HepG2 (cell line): Measurements from ENCODE around the gene CYP27B1. TPM values are rescaled to one million over a fixed set of nuclear protein-coding genes. Genes with fewer than 3 reads are reported as not detected.

Experiments
- ATAC-seq: fragments of 200-7000 bp; cut with Tn5 transposase; 3 replicates; pipeline ENCODE4 v1.9.1; 2020; ENCODE audit warnings: mild to moderate bottlenecking, moderate library complexity
- BruUV-seq: library from RNA; stranded (reverse); fragments of 400-500 nt; replicated peaks from 2 replicates; lab custom pipeline; 2021; lab: Mats Ljungman, UMichigan
- CTCF ChIA-PET: fragments of 300-600 bp; formaldehyde crosslinking; extraction: SDS; loops from one replicate; lab custom pipeline; 2021; ENCODE audit warnings: low total read pairs, inconsistent platforms, low intra/inter-chr PET ratio; lab: Yijun Ruan, JAX
- POLR2A ChIA-PET: fragments of 350-600 bp; sonication (Branson Sonifier 250); formaldehyde crosslinking; loops from one replicate; lab custom pipeline; 2020; ENCODE audit warnings: antibody characterized with exemption, inconsistent platforms; lab: Yijun Ruan, JAX
- DNase-seq: peaks from one replicate; pipeline ENCODE4 v3.0.0-alpha.2; 2015; ENCODE audit warnings: low spot score
- FAIRE-seq: peaks from 3 replicates; lab custom pipeline; 2011; peaks lifted over from hg19 to GRCh38; lab: Jason Lieb, UNC
- H2AFZ ChIP-seq: one replicate; pipeline ENCODE4 v1.6.1; 2011; ENCODE audit warnings: low read length, inconsistent platforms
- H3K27ac ChIP-seq: fragments of 300-600 bp; 3 replicates; pipeline ENCODE4 v1.8.0; 2011; ENCODE audit warnings: mixed run types, mild to moderate bottlenecking, mixed read lengths, low read length, inconsistent platforms; ENCODE audit not compliant: insufficient read depth; ENCODE audit errors: extremely low read length
- H3K27me3 ChIP-seq, 2 experiments: fragments of 200-600 bp in 1 of 2; 2 replicates in 1 of 2; 3 replicates in 1 of 2; pipeline versions ENCODE4 v1.6.0 to v1.8.0; 2011; ENCODE audit warnings: low read length in 2 of 2, mild to moderate bottlenecking in 2 of 2, moderate library complexity in 2 of 2, inconsistent platforms in 1 of 2; ENCODE audit not compliant: insufficient read depth in 2 of 2, control insufficient read depth in 1 of 2
- H3K36me3 ChIP-seq, 2 experiments: fragments of 200-600 bp in 1 of 2; replicated peaks in 1 of 2; 2 replicates in 1 of 2; 3 replicates in 1 of 2; pipeline versions ENCODE4 v1.5.1 to v1.8.0; 2011; ENCODE audit warnings: low read length in 2 of 2, inconsistent platforms in 1 of 2; ENCODE audit not compliant: insufficient read depth in 2 of 2, control insufficient read depth in 1 of 2
- H3K4me1 ChIP-seq: 2 replicates; pipeline ENCODE4 v1.5.1; 2012; ENCODE audit warnings: low read length, inconsistent platforms; ENCODE audit not compliant: insufficient read depth
- H3K4me2 ChIP-seq: 2 replicates; pipeline ENCODE4 v1.6.0; 2011; ENCODE audit warnings: low read depth, low read length, inconsistent platforms
- H3K4me3 ChIP-seq, 3 experiments: fragments of 200-600 bp in 1 of 3; sonication (generic), shearing (Covaris generic) in 1 of 3; replicated peaks in 1 of 3; 2 replicates each; pipeline ENCODE4 v1.5.1; 2011 to 2016; ENCODE audit warnings: low read length in 3 of 3, inconsistent platforms in 2 of 3, low read depth in 2 of 3, mild to moderate bottlenecking in 2 of 3, control low read depth in 1 of 3, mixed read lengths in 1 of 3; ENCODE audit not compliant: insufficient read depth in 1 of 3
- H3K79me2 ChIP-seq: one replicate; pipeline ENCODE4 v1.6.1; 2011; ENCODE audit warnings: low read length, inconsistent platforms; ENCODE audit not compliant: insufficient read depth
- H3K9ac ChIP-seq: 2 replicates; pipeline ENCODE4 v1.6.0; 2011; ENCODE audit warnings: mild to moderate bottlenecking, low read depth, low read length, inconsistent platforms; ENCODE audit not compliant: insufficient read depth
- H3K9me3 ChIP-seq: 2 replicates; pipeline ENCODE4 v1.5.1; 2012; ENCODE audit warnings: mild to moderate bottlenecking, low read length
- H4K20me1 ChIP-seq: 2 replicates; pipeline ENCODE4 v1.6.0; 2011; ENCODE audit warnings: inconsistent platforms, mild to moderate bottlenecking, low read length, moderate library complexity; ENCODE audit not compliant: insufficient read depth
- AKAP8 ChIP-seq: sonication (generic); formaldehyde crosslinking; IDR thresholded peaks from 2 replicates; pipeline ENCODE4 v1.5.1; 2020; ENCODE audit warnings: mild to moderate bottlenecking, missing genetic modification reagents
- ARNT ChIP-seq: fragments of 450-650 bp; IDR thresholded peaks from 2 replicates; pipeline ENCODE4 v1.6.1; 2017
- GABPB1 ChIP-seq: IDR thresholded peaks from 2 replicates; pipeline ENCODE4 v1.6.1; 2016; ENCODE audit warnings: mild to moderate bottlenecking, missing genetic modification reagents, moderate library complexity, missing compliant biosample characterization
- GTF3A ChIP-seq: sonication (generic); formaldehyde crosslinking; conservative IDR thresholded peaks from 2 replicates; pipeline ENCODE4 v1.4.0; 2020; ENCODE audit warnings: mild to moderate bottlenecking, missing genetic modification reagents
- HOXD1 ChIP-seq: sonication (generic); formaldehyde crosslinking; IDR thresholded peaks from 2 replicates; pipeline ENCODE4 v1.5.0; 2020; ENCODE audit warnings: missing genetic modification reagents
- KDM5B ChIP-seq: sonication (generic); formaldehyde crosslinking; IDR thresholded peaks from 2 replicates; pipeline ENCODE4 v1.4.0; 2020; ENCODE audit warnings: missing genetic modification reagents, mild to moderate bottlenecking, borderline replicate concordance
- KMT2A ChIP-seq: sonication (generic); formaldehyde crosslinking; IDR thresholded peaks from 2 replicates; pipeline ENCODE4 v1.4.0; 2020; ENCODE audit warnings: missing genetic modification reagents
- MBNL3 ChIP-seq: fragments of 250-450 bp; sonication (Bioruptor Pico); conservative IDR thresholded peaks from 2 replicates; pipeline ENCODE4 v1.8.0; 2022; ENCODE audit warnings: mild to moderate bottlenecking, inconsistent platforms
- MXD4 ChIP-seq: IDR thresholded peaks from 2 replicates; pipeline ENCODE4 v1.6.1; 2016; ENCODE audit warnings: mild to moderate bottlenecking, missing biosample characterization, missing genetic modification reagents
- PITX1 ChIP-seq: sonication (generic); formaldehyde crosslinking; IDR thresholded peaks from 2 replicates; pipeline ENCODE4 v1.5.1; 2020; ENCODE audit warnings: mild to moderate bottlenecking, missing genetic modification reagents
- REPIN1 ChIP-seq: sonication (generic); formaldehyde crosslinking; IDR thresholded peaks from 2 replicates; pipeline ENCODE4 v1.8.0; 2022; ENCODE audit warnings: missing genetic modification reagents, low read depth, mild to moderate bottlenecking, borderline replicate concordance
- SALL1 ChIP-seq: sonication (generic); formaldehyde crosslinking; IDR thresholded peaks from 2 replicates; pipeline ENCODE4 v1.8.0; 2022; ENCODE audit warnings: mild to moderate bottlenecking, missing genetic modification reagents
- SMARCC2 ChIP-seq: fragments of 450-650 bp; IDR thresholded peaks from 2 replicates; pipeline ENCODE4 v1.6.1; 2017; ENCODE audit warnings: antibody characterized with exemption, mild to moderate bottlenecking
- STAG1 ChIP-seq: sonication (generic); formaldehyde crosslinking; IDR thresholded peaks from 2 replicates; pipeline ENCODE4 v1.4.0; 2020; ENCODE audit warnings: missing genetic modification reagents
- TERF1 ChIP-seq: sonication (generic); formaldehyde crosslinking; IDR thresholded peaks from 2 replicates; pipeline ENCODE4 v1.8.0; 2022; ENCODE audit warnings: mild to moderate bottlenecking, missing genetic modification reagents, moderate library complexity
- ZNF160 ChIP-seq: sonication (generic); formaldehyde crosslinking; IDR thresholded peaks from 2 replicates; pipeline ENCODE4 v1.8.0; 2022; ENCODE audit warnings: mild to moderate bottlenecking, inconsistent platforms, missing genetic modification reagents
- ZNF234 ChIP-seq: sonication (generic); formaldehyde crosslinking; conservative IDR thresholded peaks from 2 replicates; pipeline ENCODE4 v1.5.1; 2020; ENCODE audit warnings: mild to moderate bottlenecking, missing genetic modification reagents
- ZNF431 ChIP-seq: sonication (generic); formaldehyde crosslinking; IDR thresholded peaks from 2 replicates; pipeline ENCODE4 v1.9.0; 2022; ENCODE audit warnings: missing genetic modification reagents, low read depth, mild to moderate bottlenecking, borderline replicate concordance
- ZNF547 ChIP-seq: sonication (generic); formaldehyde crosslinking; IDR thresholded peaks from 2 replicates; pipeline ENCODE4 v1.5.1; 2020; ENCODE audit warnings: mild to moderate bottlenecking, missing genetic modification reagents
- ZNF761 ChIP-seq: sonication (generic); formaldehyde crosslinking; conservative IDR thresholded peaks from 2 replicates; pipeline ENCODE4 v1.4.0; 2020; ENCODE audit warnings: mild to moderate bottlenecking, missing genetic modification reagents
- ZNF777 ChIP-seq: sonication (generic); formaldehyde crosslinking; IDR thresholded peaks from 2 replicates; pipeline ENCODE4 v1.4.0; 2020; ENCODE audit warnings: missing genetic modification reagents
- WGBS: methylation state at CpG from one replicate; pipeline ENCODE4 v1.1.6; 2017; ENCODE audit warnings: low lambda C conversion rate; 5-methylcytosine and 5-hydroxymethylcytosine counted together
- in situ Hi-C: cut with HindIII; loops from 2 replicates; pipeline ENCODE4 v1.10.0; 2017; ENCODE audit warnings: low pct_unique_long_range_greater_than_20kb; ENCODE audit not compliant: extremely low pct_ligation_motif_present
- intact Hi-C: fragments of 100-400 bp; cut with micrococcal nuclease; formaldehyde crosslinking; loops from one replicate; pipeline ENCODE4 v1.10.0; 2022; ENCODE audit not compliant: unreplicated experiment
- polyA plus RNA-seq, 8 experiments: library from polyadenylated mRNA; depleted of rRNA in 3 of 8; stranded (reverse) in 7 of 8; unstranded in 1 of 8; fragments of >200 nt; fragmentation: Illumina TruSeq in 4 of 8; extraction: Trizol in 4 of 8; gene quantifications; 2 replicates each; pipeline versions ENCODE4 v1.2.1 to v1.2.3, GENCODE V29; 2011 to 2016; ENCODE audit warnings: low read depth in 4 of 8, missing spikeins in 1 of 8, mixed read lengths in 1 of 8; ENCODE audit not compliant: insufficient read depth in 1 of 8
- total RNA-seq, 5 experiments: library from RNA; depleted of rRNA; stranded (reverse); fragments of >200 nt; fragmentation: Illumina TruSeq; extraction: Trizol; gene quantifications; 2 replicates each; pipeline ENCODE4 v1.2.3, GENCODE V29; 2016; ENCODE audit warnings: low read depth in 1 of 5

The CYP27B1 gene
- total and polyA plus RNA-seq, 2 of the 13 experiments (the other 11 are each of a cell fraction or from before 2014, with no cell fraction given), result 2.3 to 3.0 TPM

DNA sequence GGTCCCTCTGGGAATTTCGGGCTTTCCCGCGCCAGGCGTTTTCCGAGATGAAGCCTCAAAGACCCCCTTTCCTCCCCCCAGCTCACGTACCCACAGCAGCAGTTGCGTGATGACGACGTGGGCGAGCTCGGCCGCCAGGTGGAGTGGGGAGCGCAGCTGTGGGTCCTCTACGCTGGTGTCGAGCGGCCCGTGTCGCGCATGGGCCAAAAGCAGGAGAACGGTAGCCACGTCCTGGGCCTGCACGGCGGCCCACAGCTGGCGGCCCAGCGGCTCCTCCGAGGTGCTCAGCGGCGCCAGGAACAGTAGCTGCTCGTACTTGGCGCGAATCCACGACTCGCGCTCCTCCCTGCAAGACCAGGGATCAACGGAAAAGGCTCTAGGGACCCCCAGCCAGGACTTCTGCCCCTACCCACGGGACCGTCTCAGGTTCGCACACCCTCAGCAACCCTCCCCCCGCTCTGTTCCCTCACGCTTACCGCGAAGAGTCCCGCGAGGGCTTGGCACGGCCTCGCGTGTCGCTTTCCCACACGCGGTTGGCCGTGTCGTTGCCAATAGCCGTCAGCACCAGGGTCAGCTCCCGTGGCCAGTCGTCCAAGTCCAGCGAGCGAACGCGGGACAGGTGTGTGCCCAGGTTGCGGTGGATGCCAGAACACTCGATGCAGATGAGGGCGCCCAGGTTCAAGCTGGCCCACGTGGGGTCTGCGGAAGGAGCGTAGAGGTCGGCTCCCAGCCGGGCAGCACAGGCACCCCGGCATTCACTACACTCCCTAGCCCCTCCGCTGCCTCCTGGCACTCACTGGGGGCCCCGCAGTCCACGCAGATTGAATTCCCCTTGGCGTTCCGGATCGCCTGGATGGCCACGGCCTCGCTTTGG lies 39.8 kb downstream of the CYP27B1 start (continued):
- TF ChIP-seq ZNF547 (CRISPR knock-in tag), result 0 out of 2 replicates have a peak, but pooled peaks have one; percentile 44
- TF ChIP-seq AKAP8 (CRISPR knock-in tag), result 0 out of 2 replicates have a peak, but pooled peaks have one; percentile 6
- TF ChIP-seq, all 625 proteins: peak for 15

DNA sequence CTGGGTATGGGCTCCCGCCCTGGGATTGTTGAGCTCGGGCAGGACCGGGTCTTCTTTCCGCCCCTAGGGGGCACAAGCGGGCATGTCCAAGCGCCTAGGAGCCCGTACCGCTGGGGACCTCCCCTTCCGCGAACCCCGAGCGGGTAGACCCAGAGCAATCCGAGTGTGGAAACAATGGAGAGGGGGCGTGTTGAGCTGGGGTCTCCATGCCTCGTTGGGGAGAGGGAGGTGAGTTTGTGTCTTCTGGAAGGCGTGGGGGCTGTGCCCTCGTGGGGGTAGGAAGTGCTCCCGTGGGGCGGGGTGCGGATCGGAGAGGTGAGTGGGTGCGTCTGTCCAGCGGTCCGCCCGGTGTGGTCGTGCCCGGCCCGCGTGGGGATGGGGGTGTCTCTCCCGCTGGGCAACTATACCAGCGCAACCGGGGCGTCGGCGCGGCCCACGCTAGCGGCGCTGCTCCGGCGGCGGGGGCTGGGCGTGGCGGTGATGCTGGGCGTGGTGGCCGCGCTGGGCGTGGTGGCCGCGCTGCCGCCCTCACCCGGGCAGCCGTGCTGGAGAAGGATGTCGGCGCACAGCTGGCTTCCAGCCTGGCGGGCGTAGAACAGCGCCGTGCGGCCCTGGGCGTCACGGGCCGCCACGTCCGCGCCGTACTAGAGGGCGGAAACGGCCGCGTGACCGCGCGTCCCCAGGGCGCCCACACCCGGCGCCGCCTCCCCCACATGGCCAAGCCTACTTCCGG lies 40.6 kb downstream of the CYP27B1 start:
- CTCF ChIA-PET, result interaction anchor here (1.7 kb wide), 1 partner anchor 9 kb away, joined by 6 read pairs; no protein-coding TSS in a partner anchor
- Histone ChIP-seq H3K27ac (no peak overlapping the region), H3K27me3 (peaks cover 2 to 18% of the 10 kb centered on the region in 2 experiments; a peak in 3 of 5 replicates), H3K4me1 (0 out of 2 replicates have a peak, but pooled peaks cover 4% of the 10 kb centered on the region), H4K20me1 (no peaks in the 10 kb centered on the region), H3K9ac (peak overlapping the region; percentile 52; the same call in 1 of the 2 replicates), H3K79me2 (no peaks in the 10 kb centered on the region), H2AFZ (peak overlapping the region; percentile 77), H3K36me3 (no peaks in the 10 kb centered on the region), H3K4me2 (peak overlapping the region; percentile 98), H3K4me3 (peak overlapping the region; percentile 81 to 91 (median 89)), H3K9me3 (no peaks in the 10 kb centered on the region)
- intact Hi-C loops, result no loop called here
- DNase-seq, result peak; percentile 71
- peak; percentile 93 for ATAC-seq
- BruUV-seq, result no TSS peak
- WGBS, result 0% methylated on average over 12 of the region's 79 CpGs
- in situ Hi-C loops, result no loop called here
- POLR2A ChIA-PET, result interaction anchor here (0.6 to 2.1 kb wide), 10 partner anchors 9 to 121 kb away, joined by 3 to 23 read pairs (median 4); partner anchors contain the start of genes ARHGEF25, CDK4, CTDSP2 and EEF1AKMT3
- FAIRE-seq, result peak; percentile 8
- TF ChIP-seq SALL1 (CRISPR knock-in tag) (peak; percentile 25; the same call in 1 of the 2 replicates), STAG1 (CRISPR knock-in tag) (peak; percentile 59), ARNT (no peak), ZNF160 (no peak), ZNF777 (peak; percentile 85), KDM5B (CRISPR knock-in tag) (peak; percentile 19; the same call in 1 of the 2 replicates), SMARCC2 (no peak), MBNL3 (no peak), PITX1 (peak; percentile 32; the same call in 1 of the 2 replicates), GTF3A (CRISPR knock-in tag) (0 out of 2 replicates have a peak, but pooled peaks have one; percentile 57), ZNF761 (CRISPR knock-in tag) (no peak), GABPB1 (peak; percentile 46; the same call in 1 of the 2 replicates), MXD4 (CRISPR knock-in tag) (peak; percentile 75; the same call in 1 of the 2 replicates), HOXD1 (CRISPR knock-in tag) (0 out of 2 replicates have a peak, but pooled peaks have one; percentile 17), KMT2A (CRISPR knock-in tag) (no peak), REPIN1 (CRISPR knock-in tag) (0 out of 2 replicates have a peak, but pooled peaks have one; percentile 27), TERF1 (CRISPR knock-in tag) (no peak), ZNF431 (CRISPR knock-in tag) (0 out of 2 replicates have a peak, but pooled peaks have one; percentile 42), ZNF234 (CRISPR knock-in tag) (0 out of 2 replicates have a peak, but pooled peaks have one; percentile 77)
